NCI-H1694 (cell line): ENCODE data around the gene LENG9.

Source experiments
- DNase-seq: peaks from one replicate; lab custom pipeline; 2025; lab: John Stamatoyannopoulos, UW

Gene LENG9

DNA sequence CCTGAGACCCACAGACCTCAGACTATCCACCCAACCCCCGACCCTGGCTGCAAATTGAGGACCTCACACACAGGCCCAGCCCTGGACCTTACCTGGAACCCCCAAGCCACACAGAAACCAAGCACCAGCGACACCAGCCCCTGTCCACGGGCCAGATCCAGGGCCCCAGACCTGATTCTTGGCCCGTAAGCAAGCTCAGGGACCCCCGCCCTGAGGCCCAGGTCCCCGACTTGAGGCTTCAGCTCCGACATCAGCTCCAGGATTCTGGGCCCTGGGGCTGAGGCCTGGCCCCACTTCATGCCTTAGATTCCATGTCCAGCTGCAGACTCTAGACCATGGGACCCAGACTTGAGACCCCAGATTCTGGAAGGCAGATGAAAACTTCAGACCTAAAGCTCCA, 42.1 kb downstream of the LENG9 start:
- DNase-seq: no peak

DNA sequence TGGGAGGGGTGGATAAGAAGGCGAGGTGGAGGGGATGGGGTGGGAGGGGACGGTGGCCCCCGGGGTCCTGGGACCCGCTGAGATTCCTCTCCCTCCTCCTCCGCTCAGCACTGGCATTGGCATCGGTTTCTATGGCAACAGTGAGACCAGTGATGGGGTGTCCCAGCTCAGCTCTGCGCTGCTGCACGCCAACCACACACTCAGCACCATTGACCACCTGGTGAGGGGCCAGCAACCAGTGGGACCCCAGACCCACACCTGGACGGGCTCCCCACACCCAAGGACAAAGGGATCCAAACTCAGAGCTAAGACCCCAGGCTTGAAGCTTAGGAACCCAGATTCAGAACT, 42.4 kb downstream of the LENG9 start:
- DNase-seq: no peak

DNA sequence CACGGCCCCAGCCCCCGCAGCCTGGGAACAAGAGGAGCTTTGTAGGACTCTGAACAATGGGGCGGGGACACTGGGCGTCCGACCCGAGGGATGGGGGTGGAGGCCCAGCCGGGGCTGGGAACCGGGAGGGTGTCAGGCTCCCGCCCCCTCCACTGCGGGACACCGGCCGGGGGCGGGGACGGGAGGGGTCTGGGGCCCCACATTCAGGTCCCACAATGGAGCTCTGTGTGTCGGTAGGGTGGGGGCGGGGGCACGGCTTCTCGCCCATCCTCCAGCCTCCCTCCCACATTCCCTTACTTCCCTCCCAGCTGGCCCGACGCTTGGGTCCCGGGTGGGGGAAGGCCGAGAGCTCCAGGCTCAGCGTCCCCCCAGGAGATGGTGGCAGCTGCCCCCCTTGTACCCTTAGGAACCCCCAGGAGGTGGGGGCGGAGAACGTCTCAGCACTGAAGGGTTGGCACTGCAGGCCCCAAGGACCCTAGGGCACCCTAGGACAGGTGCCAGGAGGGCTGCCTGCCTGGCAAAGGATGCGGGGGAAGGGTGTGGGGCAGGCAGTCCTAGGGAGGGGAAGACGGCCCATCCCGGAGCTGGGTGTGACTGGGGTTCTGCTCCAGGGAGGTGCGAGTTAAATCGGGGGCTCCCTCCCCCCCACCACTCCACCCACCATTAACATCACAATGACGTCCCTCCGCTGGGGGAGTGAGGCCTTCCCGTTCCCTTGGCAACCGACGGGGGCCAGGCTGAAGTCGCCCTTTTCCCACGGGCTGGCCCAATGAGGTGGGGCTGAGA, 43.0 kb downstream of the LENG9 start:
- DNase-seq: no peak

DNA sequence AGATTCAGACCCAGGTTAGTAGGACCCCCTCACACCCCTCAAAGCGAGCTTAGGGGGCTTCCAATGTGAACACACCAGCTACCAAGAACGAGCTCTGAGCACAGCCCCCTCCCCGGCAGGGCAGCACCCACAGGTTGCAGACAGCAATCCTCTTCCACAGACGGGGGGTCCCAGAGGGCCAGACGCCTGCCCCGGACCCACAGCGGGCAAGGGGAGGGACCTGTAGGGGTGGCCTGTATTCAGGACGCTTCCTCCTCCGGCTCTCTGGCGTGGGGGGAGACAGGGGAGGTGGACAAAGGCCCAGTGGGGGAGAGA, 43.6 kb downstream of the LENG9 start:
- no peak for DNase-seq

DNA sequence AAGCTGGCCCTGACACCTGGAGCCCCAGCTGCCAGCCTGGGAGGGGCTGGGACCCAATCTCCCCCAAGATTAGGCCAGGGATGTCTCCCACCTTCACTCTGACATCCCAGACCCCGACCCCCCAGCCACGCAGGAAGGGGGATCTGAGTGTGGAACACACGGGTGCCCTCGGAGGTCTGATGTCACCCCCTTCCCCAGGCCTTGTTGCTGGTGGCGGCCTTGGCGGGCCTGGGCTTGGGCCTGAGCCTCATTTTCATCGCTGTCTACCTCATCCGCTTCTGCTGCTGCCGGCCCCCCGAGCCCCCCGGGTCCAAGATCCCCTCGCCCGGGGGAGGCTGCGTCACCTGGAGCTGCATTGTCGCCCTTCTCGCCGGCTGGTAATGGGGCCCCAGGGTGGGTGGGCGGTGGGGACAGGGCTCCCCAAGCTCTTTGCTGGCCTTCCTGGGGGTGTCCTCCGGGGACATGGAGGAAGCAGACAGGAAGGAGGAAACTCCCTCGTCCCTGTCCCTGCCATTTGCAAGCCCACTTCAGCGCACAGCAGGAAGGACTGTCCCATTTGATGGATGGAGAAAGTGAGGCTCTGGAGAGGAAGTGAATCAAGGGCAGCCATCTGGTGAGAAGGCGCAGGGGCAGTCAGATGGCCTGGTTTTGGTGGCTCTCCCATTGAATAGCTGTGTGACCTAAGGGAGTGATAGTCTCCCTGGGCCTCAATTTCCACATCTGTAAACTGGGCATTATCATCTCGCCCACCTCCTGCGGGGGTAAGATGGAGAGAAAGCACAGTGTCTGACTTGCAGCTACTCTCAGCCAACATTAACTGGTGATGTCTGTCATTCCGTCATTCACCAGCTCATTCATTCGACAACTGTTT, 44.4 kb downstream of the LENG9 start:
- DNase-seq: no peak

DNA sequence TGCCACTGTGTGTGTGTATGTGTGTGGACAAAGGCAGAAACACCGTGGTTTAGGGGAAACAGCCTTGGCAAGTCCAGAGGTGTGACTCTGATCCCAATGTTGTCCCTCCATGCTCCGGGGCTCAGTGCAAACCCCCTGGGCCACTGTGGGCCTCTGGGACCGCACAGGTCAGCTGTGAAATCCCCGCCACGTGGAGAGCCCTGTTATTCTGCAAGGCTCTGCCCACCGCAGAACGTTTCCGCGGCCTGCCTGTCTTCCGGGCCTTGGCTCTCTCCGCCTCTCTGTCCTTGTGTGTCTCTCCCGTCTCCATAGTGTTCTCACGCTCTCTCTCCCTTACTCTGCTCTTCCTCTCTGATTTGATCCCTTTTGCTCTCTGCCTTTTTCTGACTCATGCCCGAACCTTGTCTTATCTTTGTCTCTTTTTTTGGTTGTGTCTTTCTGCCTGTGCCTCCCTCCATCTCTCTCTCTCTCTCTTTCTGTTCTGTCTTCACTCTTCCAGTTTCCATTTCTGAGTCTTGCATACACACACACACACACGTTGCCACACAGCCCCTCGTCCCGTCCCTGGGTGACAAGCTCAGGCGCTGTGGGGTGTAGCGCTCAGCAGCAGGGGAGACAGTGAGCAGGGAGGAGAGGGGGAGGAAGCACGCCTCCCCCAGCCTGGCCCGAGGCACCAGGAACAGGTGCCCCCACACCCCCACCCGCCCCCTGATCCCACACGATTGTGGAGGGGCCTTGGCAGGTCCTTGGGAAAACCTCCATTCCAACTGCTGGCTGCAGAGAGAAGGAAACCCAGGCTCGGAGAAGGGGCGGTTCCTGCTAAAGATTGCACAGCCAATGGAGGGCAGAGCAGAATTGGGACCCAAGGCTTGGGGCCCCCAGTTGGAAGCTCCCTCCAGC, 45.3 kb downstream of the LENG9 start:
- DNase-seq: no peak

DNA sequence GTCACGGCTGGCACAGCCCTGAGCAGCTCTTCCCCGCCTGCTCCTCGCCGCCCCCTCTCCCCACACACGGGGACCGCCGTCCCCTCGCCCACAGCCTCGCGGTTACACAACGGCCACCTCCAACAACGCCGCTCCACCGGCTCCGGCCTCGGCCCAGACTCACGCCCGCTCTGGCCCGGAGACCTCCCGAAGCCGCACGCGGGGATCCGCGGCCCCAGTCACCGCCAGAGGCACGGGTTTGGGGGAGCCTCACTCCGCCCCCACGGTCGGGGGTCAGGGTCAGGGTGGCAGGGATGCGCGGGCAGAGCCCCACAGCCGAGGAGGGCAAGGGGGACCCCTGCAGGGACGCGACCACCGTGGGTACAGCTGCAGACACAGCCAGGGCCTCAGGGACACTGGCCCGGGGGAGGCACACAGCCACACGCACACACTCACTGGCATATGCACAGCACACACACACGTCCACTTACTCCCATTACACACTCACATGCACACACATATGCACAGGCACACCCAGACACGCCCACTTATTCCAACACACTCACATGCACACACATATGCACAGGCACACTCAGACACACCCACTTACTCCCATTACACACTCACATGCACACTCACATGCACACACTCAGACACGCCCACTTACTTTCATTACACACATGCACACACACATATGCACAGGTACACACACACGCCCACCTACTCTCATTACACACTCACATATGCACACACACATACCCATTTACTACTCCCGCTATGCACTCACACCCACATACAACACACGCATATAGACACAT, 46.7 kb downstream of the LENG9 start:
- DNase-seq: no peak

DNA sequence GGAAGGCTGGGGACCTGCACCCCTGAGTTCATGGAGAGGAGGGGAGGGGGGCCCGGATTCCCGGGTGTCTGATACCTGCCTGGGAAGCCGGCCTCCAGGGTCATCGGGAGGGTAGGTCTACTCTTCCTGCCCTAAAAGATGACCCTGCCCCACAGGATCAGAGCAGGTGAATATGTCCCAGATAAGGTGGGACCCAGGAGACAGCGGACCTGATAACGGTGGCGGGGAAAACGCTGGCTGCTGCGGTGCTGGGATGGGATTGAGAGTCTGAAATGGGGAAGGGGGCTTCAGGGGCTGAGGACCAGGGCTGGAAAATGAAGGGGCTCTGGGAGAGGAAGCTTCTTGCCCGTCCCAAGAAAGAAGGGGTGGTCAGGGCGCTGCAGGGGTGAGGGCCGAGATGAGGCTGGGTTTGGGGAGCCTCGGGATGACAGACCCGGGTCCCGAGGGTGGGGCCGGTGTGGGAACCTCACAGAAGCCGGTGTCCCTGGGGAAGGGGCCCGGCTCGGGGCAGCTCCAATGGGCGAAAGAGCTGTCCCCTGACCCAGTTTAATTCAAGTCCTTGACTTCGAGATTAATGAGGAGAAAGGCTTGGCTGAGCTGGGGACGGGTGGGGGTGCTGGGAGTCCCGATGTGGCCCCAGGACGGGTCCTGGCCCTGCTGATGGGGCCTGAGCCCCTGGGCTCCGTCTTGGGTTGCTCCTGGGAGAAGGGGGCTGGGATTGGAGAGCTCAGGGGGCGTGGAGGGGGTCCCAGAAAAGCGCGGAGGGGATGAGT, 47.5 kb downstream of the LENG9 start:
- DNase-seq: no peak

DNA sequence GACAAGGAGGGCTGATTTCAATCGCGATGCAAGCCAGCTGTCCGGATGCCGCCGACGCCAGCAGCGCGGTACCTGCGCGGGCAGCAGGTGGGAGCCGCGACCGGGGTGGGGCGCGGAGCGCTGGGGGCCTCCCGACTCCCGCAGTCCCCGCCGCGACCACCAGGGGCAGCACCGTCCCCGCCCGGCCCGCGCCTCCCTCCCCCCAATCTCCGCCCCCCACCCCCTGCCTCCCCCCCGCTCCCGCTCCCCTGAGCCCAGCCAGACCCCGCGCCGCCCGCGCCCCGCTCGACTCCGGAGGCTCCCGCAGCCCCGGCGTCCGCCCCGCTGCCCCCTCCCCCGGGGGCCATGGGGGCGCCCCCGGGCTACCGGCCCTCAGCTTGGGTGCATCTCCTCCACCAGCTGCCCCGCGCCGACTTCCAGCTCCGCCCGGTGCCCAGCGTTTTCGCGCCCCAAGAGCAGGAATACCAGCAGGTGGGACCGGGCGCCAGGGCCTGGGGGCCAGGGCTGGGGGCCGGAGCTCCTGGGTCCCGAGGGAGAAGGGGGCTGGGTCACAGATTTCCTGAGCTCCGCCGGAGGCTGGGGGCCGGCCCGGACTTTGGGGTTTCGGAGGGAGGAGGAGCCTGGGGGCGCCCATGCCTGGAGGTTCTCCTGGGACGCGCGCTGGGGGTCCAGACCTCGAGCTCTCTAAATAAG, 48.2 kb downstream of the LENG9 start, which contains the start of gene TTYH1:
Gene TTYH1, plus strand, starts transcription at position 257 of the 693 bp plus-strand sequence. Its CDS starts 89 bp downstream, at position 346.
- no peak for DNase-seq

DNA sequence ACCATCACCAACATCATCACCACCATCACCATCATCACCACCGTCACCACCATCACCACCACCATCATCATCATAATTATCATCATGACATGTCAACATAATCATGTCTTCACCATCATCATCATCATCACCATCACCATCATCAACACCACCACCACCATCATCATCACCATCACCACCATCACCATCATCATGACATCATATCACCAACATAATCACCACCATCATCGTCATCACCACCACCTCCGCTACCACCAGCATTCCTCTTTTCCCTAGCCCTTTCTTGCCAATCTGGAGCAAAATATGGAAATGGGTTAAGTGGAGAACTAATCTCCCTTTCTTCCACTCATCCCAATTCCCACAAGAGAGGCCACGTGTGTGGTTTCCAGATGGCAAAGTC, 49.4 kb downstream of the LENG9 start:
- no peak for DNase-seq

DNA sequence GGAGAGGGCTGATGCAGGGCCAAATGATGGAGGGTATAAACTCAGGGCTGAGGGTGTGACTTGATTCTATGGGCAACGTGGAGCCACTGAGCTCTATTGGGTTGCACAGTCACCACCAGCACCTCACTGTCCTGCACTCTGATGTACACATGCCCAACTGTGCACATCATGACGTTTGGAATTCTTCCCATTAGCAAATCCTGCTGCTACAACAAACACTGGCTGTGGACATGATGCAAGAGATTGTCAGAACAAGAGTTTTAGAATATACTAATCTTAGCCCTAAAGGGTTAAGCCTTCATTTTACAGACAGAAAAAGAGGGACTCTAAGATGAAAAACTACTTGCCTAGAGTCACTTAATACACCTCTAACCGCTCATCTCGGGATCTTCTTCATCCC, 50.7 kb downstream of the LENG9 start:
- no peak for DNase-seq
